ENCODE results near the gene HDAC11.

HDAC11 gene

DNA sequence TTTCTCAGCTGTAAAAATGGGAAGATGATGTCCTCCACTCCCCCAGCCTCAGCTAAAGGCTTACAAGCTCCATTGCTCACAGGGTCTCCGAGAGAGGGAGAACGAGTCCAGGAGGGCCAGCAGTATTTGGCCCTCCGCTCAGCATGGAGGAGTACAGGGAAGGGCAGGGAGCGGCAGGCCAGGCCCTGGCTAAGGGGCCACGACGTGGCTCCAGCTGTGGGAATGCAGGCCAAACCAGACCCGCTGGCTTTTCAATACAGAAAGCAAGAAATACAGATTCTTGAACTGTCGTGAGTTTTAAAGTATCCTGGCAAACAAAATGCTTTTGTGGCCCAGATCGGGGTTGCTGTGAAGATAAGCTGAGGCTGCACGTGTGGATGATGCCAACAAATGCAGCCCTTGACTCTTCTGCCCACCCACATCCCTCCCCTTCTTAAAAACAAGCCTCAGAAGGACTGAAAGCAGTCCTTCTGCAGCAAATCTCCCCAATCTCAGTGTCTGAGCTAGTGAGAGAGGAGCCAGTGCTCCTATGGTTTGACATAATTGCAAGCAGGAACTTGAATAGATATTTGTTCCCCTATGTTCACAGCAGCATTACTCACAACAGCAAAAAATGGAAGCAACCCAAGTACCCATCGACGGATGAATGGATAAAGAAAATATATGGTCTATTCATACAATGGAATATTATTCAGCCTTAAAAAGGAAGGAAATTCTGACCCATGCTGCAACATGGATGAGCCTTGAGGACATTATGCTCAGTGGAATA lies 50.3 kb downstream of the HDAC11 start:
- TF ChIP-seq, protein P1, sequence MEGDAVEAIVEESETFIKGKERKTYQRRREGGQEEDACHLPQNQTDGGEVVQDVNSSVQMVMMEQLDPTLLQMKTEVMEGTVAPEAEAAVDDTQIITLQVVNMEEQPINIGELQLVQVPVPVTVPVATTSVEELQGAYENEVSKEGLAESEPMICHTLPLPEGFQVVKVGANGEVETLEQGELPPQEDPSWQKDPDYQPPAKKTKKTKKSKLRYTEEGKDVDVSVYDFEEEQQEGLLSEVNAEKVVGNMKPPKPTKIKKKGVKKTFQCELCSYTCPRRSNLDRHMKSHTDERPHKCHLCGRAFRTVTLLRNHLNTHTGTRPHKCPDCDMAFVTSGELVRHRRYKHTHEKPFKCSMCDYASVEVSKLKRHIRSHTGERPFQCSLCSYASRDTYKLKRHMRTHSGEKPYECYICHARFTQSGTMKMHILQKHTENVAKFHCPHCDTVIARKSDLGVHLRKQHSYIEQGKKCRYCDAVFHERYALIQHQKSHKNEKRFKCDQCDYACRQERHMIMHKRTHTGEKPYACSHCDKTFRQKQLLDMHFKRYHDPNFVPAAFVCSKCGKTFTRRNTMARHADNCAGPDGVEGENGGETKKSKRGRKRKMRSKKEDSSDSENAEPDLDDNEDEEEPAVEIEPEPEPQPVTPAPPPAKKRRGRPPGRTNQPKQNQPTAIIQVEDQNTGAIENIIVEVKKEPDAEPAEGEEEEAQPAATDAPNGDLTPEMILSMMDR (IDR thresholded peaks at IDR 0.05; ENCODE audit: low read length, missing control alignments) = no peak
- no peak for DNase-seq (ENCODE audit: low read depth)
- H3K4me3 ChIP-seq (replicated peaks; ENCODE audit: low read depth, low read length) = no peak overlapping the region

DNA sequence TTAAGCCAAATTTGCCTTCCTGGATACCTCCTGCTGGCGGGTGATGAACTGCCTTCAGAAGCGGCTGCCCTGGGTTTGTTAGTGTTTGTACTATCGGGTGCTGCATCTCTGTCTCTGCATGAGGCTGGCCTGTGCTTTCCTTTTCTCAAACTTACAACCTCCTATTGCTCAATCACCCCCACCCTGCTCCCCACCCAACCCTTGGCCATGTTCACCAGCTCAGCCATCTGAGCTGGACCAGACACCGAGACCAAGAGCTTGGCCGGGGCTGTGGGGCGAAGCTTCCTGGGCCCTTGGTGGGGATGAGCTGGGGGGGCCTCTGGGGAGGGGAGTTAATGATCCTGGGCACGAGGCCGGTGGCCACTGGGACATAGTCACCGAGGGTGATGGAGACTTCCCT lies 52.0 kb downstream of the HDAC11 start:
- TF ChIP-seq, protein P1 (IDR thresholded peaks at IDR 0.05; ENCODE audit: low read length, missing control alignments) = no peak
- no peak for DNase-seq (ENCODE audit: low read depth)
- no peak overlapping the region for H3K4me3 ChIP-seq (replicated peaks; ENCODE audit: low read depth, low read length)

DNA sequence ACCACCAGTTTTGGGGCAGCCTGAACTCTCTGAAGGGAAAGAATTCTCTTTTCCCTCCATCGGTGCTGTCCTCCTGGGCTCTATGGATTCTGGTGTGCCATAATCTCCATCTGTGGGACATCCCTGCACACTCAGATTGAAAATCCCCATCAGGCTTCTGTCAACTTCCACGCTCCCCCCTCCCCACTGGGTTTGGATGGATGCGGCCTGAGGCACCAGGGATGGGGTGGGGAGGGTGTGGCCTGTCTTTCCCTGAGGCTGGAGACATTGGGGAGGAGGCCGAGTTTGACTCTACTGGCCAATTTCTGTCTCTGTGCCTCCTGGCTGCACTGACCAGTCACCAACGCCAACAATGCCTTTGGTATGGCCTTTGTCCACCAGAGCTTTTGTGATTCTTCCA lies 52.5 kb downstream of the HDAC11 start:
- DNase-seq (ENCODE audit: low read depth) = no peak
- TF ChIP-seq, protein P1 (IDR thresholded peaks at IDR 0.05; ENCODE audit: low read length, missing control alignments) = no peak
- H3K4me3 ChIP-seq (replicated peaks; ENCODE audit: low read depth, low read length) = no peak overlapping the region

DNA sequence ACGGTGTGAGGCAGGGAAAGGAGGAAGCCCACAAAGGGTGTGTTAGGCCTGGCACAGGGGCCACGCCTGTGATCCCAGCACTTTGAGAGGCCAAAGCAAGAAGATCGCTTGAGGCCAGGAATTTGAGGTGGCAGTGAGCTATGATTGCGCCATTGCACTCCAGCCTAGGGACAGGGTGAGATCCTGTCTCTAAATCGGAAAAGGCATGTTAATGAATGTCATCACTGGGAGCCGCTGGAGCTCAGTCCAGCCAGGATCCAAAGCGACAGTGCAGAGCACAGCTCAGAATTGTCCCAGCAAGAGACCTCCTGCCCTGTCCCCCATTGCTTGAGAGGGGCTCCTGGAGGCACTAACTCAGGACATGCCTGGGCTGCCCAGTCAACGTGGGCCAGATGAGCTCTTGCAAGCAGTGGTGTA lies 53.8 kb downstream of the HDAC11 start:
- TF ChIP-seq, protein P1 (IDR thresholded peaks at IDR 0.05; ENCODE audit: low read length, missing control alignments) = no peak
- no peak for DNase-seq (ENCODE audit: low read depth)
- H3K4me3 ChIP-seq (replicated peaks; ENCODE audit: low read depth, low read length) = no peak overlapping the region

DNA sequence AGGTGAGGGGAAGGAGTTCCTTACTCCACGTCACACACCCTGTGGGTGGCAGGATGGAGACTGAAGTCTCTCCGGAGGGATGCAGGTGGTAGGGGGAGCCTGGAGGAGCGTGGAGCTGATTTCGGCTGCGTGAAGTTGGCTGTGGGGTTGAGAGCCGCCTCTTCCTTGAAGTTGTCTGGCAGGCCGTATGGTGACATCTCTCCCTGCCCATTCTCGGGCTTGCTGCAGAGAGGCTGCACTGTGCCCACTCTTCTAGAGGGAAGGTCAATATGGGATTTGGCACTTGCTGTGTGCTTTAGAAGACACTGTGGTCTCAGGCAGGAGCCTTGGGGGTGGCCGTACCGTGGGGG lies 55.4 kb downstream of the HDAC11 start:
- TF ChIP-seq, protein P1 (IDR thresholded peaks at IDR 0.05; ENCODE audit: low read length, missing control alignments) = no peak
- H3K4me3 ChIP-seq (replicated peaks; ENCODE audit: low read depth, low read length) = no peak overlapping the region
- DNase-seq (ENCODE audit: low read depth) = no peak

DNA sequence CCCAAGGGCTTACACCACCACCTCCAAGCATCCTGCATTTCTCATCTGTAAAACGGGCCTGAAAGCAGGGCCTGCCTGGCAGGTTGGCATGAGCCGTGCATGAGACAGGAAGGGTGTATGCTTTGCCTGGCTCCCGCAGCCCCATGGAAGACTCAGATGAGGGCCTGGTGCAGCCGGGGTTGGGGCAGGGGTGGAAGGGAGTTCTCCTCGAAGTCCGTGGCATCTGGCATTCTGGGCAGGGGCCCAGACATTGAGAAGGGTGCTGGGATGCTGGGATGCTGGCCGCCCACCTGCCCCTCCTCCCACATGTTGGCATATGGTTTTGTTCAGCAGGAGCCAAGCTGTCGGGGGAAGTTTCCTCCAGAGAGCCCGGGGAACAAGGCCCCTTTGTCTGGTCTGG lies 55.8 kb downstream of the HDAC11 start:
- no peak for DNase-seq (ENCODE audit: low read depth)
- no peak overlapping the region for H3K4me3 ChIP-seq (replicated peaks; ENCODE audit: low read depth, low read length)
- TF ChIP-seq, protein P1 (IDR thresholded peaks at IDR 0.05; ENCODE audit: low read length, missing control alignments) = no peak

DNA sequence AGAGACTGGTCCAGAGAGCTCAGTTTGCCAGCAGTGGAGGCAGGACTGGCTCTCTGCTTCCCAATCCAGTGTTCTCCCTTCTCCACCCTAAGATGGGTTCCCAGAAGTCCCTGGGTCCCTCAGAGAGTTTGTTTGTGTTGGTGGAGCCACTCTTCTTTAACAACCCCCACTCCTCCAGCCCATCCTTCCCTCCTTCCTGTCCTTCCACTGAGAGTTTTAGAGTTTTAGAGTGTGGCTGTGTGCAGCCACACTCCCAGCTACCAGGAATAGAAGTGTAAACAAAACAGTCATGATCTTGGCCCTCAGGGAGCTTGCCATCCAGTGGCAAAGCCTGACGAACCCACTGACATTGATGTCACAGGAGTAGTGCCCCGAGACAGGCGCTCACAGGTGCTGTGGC lies 56.3 kb downstream of the HDAC11 start:
- no peak for DNase-seq (ENCODE audit: low read depth)

More for the DNA sequence above, 56.3 kb downstream of the HDAC11 start:
- H3K4me3 ChIP-seq (replicated peaks; ENCODE audit: low read depth, low read length) = no peak overlapping the region
- TF ChIP-seq, protein P1 (IDR thresholded peaks at IDR 0.05; ENCODE audit: low read length, missing control alignments) = no peak
